Calu3 (cell line): ENCODE results near the gene MACROD1. TPM values are rescaled to one million over a fixed set of nuclear protein-coding genes. Genes with fewer than 3 reads are reported as not detected.

Source experiments
- BruUV-seq: library from RNA; stranded (reverse); fragments of 400-500 nt; replicated peaks from 2 replicates; lab custom pipeline; 2021; lab: Mats Ljungman, UMichigan
- CTCF ChIA-PET: fragments of 300-600 bp; sonication (Branson Sonifier 250); formaldehyde crosslinking; loops from one replicate; lab custom pipeline; 2022; ENCODE audit warnings: antibody characterized with exemption; lab: Charles Lee
- DNase-seq: peaks from one replicate; pipeline ENCODE4 v3.0.0; 2022
- H3K27ac Mint-ChIP-seq: one replicate; pipeline ENCODE4 v1.8.0; 2022; ENCODE audit warnings: mixed read lengths; ENCODE audit not compliant: unreplicated experiment
- H3K27me3 Mint-ChIP-seq: one replicate; pipeline ENCODE4 v1.8.0; 2022; ENCODE audit warnings: mixed read lengths; ENCODE audit not compliant: unreplicated experiment
- H3K36me3 Mint-ChIP-seq: one replicate; pipeline ENCODE4 v1.8.0; 2022; ENCODE audit warnings: mild to moderate bottlenecking, moderate library complexity, mixed read lengths; ENCODE audit not compliant: insufficient read depth, unreplicated experiment
- H3K4me1 Mint-ChIP-seq: one replicate; pipeline ENCODE4 v1.8.0; 2022; ENCODE audit warnings: mild to moderate bottlenecking, low read depth, mixed read lengths; ENCODE audit not compliant: unreplicated experiment
- H3K4me3 Mint-ChIP-seq: one replicate; pipeline ENCODE4 v1.8.0; 2022; ENCODE audit warnings: mild to moderate bottlenecking, low read depth, moderate library complexity, mixed read lengths; ENCODE audit not compliant: unreplicated experiment
- H3K9me3 Mint-ChIP-seq: one replicate; pipeline ENCODE4 v1.8.0; 2022; ENCODE audit warnings: low read depth, mixed read lengths; ENCODE audit not compliant: unreplicated experiment
- intact Hi-C: fragments of 100-400 bp; cut with micrococcal nuclease; formaldehyde crosslinking; loops from one replicate; pipeline ENCODE4 v1.10.0; 2022; ENCODE audit not compliant: unreplicated experiment
- total RNA-seq: library from RNA; stranded (reverse); gene quantifications from 2 replicates; pipeline ENCODE4 v1.2.3, GENCODE V29; 2022
- TF ChIP-seq, protein P1 (sequence below): fragments of 200-600 bp; IDR thresholded peaks from one replicate; pipeline ENCODE4 v1.8.0; 2022; ENCODE audit warnings: antibody characterized with exemption; ENCODE audit not compliant: unreplicated experiment

The MACROD1 gene
- total RNA-seq, 1 experiment from 2014 or later: 35.7 TPM

- no peak for DNase-seq
- no TSS peak for BruUV-seq
- intact Hi-C loops: no loop called here
- no peaks in the 10 kb centered on the region for H3K4me1 Mint-ChIP-seq
- H3K36me3 Mint-ChIP-seq: peaks cover 17% of the 10 kb centered on the region
- CTCF ChIA-PET: interaction anchor here (0.6 kb wide), 2 partner anchors 133 to 1330 kb away, joined by 3 read pairs; no protein-coding TSS in a partner anchor
- no peak overlapping the region for H3K27ac Mint-ChIP-seq
- no peaks in the 10 kb centered on the region for H3K9me3 Mint-ChIP-seq
- TF ChIP-seq, protein P1, sequence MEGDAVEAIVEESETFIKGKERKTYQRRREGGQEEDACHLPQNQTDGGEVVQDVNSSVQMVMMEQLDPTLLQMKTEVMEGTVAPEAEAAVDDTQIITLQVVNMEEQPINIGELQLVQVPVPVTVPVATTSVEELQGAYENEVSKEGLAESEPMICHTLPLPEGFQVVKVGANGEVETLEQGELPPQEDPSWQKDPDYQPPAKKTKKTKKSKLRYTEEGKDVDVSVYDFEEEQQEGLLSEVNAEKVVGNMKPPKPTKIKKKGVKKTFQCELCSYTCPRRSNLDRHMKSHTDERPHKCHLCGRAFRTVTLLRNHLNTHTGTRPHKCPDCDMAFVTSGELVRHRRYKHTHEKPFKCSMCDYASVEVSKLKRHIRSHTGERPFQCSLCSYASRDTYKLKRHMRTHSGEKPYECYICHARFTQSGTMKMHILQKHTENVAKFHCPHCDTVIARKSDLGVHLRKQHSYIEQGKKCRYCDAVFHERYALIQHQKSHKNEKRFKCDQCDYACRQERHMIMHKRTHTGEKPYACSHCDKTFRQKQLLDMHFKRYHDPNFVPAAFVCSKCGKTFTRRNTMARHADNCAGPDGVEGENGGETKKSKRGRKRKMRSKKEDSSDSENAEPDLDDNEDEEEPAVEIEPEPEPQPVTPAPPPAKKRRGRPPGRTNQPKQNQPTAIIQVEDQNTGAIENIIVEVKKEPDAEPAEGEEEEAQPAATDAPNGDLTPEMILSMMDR: no peak
- H3K27me3 Mint-ChIP-seq: peaks cover 21% of the 10 kb centered on the region
- no peak overlapping the region for H3K4me3 Mint-ChIP-seq
Observed at GRCh38 chr11:64017945-64018224, 148.0 kb downstream of the MACROD1 start.

DNA sequence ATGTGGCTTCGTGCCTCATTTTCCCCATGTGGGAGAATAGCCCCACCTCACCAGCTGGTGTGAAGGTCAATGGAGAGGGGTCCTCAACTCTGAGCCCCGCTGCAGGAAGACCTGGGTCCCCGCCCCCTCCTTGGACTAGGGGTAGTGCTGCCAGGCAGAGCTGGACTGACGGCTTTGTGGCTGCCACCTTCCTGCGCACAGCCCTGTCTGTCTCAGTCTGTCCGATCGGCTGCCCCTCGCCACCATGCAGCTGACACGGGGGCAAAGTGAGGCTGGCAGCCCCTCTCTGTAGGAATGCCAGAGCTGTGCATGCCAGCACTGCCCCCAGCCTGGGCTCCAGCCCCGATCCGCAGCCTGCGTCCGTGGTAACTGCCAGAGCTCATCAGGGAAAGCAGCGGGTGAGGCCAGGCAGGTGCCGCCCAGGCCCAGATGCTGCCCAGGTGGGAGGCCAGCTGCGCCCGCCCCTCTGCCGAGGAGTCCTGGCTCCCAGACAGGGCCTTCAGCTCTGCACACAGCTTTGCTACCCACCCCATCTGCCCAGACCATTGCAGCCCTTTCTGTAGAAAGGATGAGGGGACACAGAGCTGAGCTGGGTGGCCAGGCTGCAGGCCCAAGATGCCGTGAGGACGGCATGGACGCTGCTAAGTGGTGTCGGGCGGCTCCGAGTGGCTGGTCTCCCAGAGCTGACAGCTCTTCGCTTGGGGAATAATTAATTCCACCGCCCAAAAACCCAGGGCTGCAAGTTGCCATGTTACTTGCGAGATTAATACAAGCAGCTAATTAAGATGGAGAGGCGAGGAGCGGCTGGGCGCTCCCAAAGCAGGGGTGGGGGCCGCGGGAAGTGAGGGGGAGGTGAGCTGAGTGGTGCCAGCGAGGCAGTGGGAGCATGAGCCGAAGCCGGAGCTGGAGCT, 149.7 kb downstream of the MACROD1 start:
- DNase-seq: no peak
- Mint-ChIP-seq H3K36me3 (peaks cover 20% of the 10 kb centered on the region), H3K27me3 (peaks cover 17% of the 10 kb centered on the region), H3K9me3 (no peaks in the 10 kb centered on the region), H3K4me3 (no peak overlapping the region), H3K4me1 (peaks cover 7% of the 10 kb centered on the region), H3K27ac (no peak overlapping the region)
- CTCF ChIA-PET: interaction anchor here (0.9 kb wide), 2 partner anchors 16 kb away, joined by 3 to 5 read pairs; no protein-coding TSS in a partner anchor
- BruUV-seq: no TSS peak
- intact Hi-C loops: no loop called here
- TF ChIP-seq, protein P1: no peak

GRCh38 chr11:64015510-64015909, 150.4 kb downstream of the MACROD1 start:
- Mint-ChIP-seq H3K36me3 (peaks cover 25% of the 10 kb centered on the region), H3K9me3 (no peaks in the 10 kb centered on the region), H3K4me1 (peaks cover 13% of the 10 kb centered on the region), H3K27me3 (peaks cover 10% of the 10 kb centered on the region), H3K27ac (no peak overlapping the region), H3K4me3 (no peak overlapping the region)
- TF ChIP-seq, protein P1: no peak
- CTCF ChIA-PET: interaction anchor here (0.7 to 0.9 kb wide), 2 partner anchors 15 to 302 kb away, joined by 5 to 8 read pairs; partner anchors contain the start of gene TRMT112
- intact Hi-C loops: no loop called here
- no peak for DNase-seq
- BruUV-seq: no TSS peak

- DNase-seq: no peak
- BruUV-seq: no TSS peak
- CTCF ChIA-PET: no interaction called here
- intact Hi-C loops: no loop called here
- Mint-ChIP-seq H3K27me3 (no peaks in the 10 kb centered on the region), H3K4me1 (peaks cover 17% of the 10 kb centered on the region), H3K36me3 (peaks cover 19% of the 10 kb centered on the region), H3K4me3 (no peak overlapping the region), H3K27ac (no peak overlapping the region), H3K9me3 (no peaks in the 10 kb centered on the region)
- TF ChIP-seq, protein P1: no peak
Observed at GRCh38 chr11:64014356-64014755, 151.6 kb downstream of the MACROD1 start.
